RWPE2 (cell line): ENCODE results near the gene SEPHS2.

Experiments
- ATAC-seq: fragments of 200-7000 bp; cut with Tn5 transposase; 3 replicates; pipeline ENCODE4 v1.9.1; 2021; ENCODE audit warnings: low read depth
- DNase-seq: peaks from one replicate; pipeline ENCODE4 v3.0.0-alpha.2; 2020; ENCODE audit warnings: low spot score
- H3K27ac ChIP-seq: fragments of 450-650 bp; 2 replicates; pipeline ENCODE4 v1.5.1; 2017; ENCODE audit warnings: mild to moderate bottlenecking; ENCODE audit not compliant: poor library complexity, severe bottlenecking
- H3K27me3 ChIP-seq: fragments of 250-450 bp; sonication (Bioruptor Pico); 2 replicates; pipeline ENCODE4 v1.5.1; 2021; ENCODE audit warnings: mild to moderate bottlenecking, moderate library complexity; ENCODE audit not compliant: insufficient read depth, poor library complexity, severe bottlenecking
- H3K36me3 ChIP-seq: fragments of 250-450 bp; sonication (Bioruptor Pico); 2 replicates; pipeline ENCODE4 v1.5.1; 2020; ENCODE audit warnings: low read depth, mild to moderate bottlenecking, moderate library complexity
- H3K4me1 ChIP-seq: fragments of 250-450 bp; sonication (Bioruptor Pico); 2 replicates; pipeline ENCODE4 v1.5.1; 2021; ENCODE audit warnings: mild to moderate bottlenecking, moderate library complexity; ENCODE audit not compliant: insufficient read depth, poor library complexity, severe bottlenecking
- H3K4me3 ChIP-seq: fragments of 250-450 bp; sonication (Bioruptor Pico); 2 replicates; pipeline ENCODE4 v1.5.1; 2021; ENCODE audit warnings: mild to moderate bottlenecking, moderate library complexity; ENCODE audit not compliant: severe bottlenecking
- H3K9me3 ChIP-seq: fragments of 250-450 bp; sonication (Bioruptor Pico); 2 replicates; pipeline ENCODE4 v1.5.1; 2021; ENCODE audit warnings: mild to moderate bottlenecking, moderate library complexity; ENCODE audit not compliant: severe bottlenecking
- CTCF ChIP-seq: fragments of 450-650 bp; IDR thresholded peaks from one replicate; pipeline ENCODE4 v1.5.1; 2017; ENCODE audit warnings: mild to moderate bottlenecking, moderate library complexity; ENCODE audit not compliant: poor library complexity, severe bottlenecking

SEPHS2 gene

GRCh38 chr16:30414159-30414558 lies 31.5 kb downstream of the SEPHS2 start:
- Histone ChIP-seq H3K4me3 (no peak overlapping the region), H3K36me3 (peaks cover 21% of the 10 kb centered on the region), H3K4me1 (no peaks in the 10 kb centered on the region)

DNA sequence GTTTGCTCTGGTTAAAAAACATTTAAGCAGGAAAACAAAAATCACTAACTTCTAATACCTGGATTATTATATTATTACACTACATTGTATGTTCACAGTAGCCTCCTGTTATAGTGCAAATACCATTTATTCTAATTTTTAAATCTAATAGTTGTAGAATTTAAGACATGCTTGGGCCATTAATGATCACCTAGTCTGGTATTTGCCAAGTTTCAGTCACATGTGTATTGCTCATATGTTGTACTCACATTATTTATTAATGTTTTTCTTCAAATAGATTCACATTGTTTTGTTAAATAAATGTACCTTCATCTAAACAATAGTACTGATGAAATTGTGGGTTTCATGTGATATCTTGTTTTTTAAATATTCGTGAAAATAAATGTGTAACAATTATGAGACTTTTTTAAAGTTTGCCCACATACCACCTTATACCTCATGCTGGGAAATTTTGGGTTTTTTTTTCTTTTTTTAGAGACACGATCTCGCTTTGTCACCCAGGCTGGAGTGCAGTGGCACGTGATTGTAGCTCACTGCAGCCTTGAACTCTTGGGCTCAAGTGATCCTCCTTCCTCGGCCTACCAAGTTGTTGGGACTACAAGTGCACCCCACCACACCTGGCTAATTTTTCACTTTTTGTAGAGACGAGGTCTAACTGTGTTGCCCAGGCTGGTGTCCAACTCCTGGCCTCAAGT lies 32.4 kb downstream of the SEPHS2 start:
- H3K9me3 ChIP-seq: no peaks in the 10 kb centered on the region

More at GRCh38 chr16:30414159-30414558, 31.5 kb downstream of the SEPHS2 start:
- ATAC-seq: no peak
- Histone ChIP-seq H3K9me3 (no peaks in the 10 kb centered on the region), H3K27me3 (no peaks in the 10 kb centered on the region), H3K27ac (no peak overlapping the region)
- TF ChIP-seq CTCF: no peak
- no peak for DNase-seq

DNA sequence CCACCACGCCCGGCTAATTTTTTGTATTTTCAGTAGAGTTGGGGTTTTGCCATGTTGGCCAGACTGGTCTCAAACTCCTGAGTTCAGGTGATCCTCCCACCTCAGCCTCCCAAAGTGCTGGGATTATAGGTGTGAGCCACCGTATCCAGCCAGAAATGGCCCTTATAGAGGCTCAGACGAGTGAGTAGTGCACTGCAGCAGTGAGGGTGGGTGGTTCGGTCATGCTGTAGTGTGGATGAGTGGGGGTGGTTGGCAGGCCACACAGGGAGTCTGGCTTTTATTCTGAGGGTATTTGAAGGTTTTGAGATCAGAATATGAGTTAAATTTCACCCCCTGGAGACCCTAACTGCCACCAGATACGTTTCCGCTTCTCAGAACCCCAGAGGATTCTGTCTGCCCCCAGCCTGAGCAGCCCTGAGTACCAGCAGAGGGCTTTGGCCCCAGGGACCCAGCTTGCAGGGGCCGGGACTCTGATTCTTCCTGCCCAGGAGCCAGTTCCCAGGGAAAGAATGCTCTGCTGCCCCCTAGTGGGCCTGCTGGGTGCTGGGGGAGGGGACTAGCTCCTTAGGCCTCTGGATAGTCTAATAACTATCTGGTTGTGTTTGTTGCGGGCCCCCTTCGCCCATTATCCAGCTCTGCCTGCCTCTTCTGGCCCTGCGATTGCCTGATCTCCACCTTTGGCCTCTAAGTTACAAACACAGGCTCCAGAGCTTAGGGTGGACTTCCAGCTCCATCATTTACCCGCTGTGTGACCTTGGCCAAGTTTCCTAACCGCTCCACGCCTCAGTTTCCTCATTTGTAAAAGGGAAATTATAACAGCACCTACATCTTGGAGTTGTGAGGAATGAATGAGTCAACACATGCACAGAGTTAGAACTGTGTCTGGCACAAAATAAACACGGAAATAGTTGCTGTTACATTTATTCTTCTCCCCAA lies 36.3 kb downstream of the SEPHS2 start:
- peak overlapping the region; percentile 14 for H3K27ac ChIP-seq
- DNase-seq: peak; percentile 77

More for the DNA sequence above, 32.4 kb downstream of the SEPHS2 start:
- H3K27ac ChIP-seq: no peak overlapping the region
- peaks cover 29% of the 10 kb centered on the region for H3K36me3 ChIP-seq
- H3K27me3 ChIP-seq: no peaks in the 10 kb centered on the region
- H3K4me1 ChIP-seq: no peaks in the 10 kb centered on the region
- H3K4me3 ChIP-seq: no peak overlapping the region
- TF ChIP-seq CTCF: no peak
- DNase-seq (no peak), ATAC-seq (no peak)

DNA sequence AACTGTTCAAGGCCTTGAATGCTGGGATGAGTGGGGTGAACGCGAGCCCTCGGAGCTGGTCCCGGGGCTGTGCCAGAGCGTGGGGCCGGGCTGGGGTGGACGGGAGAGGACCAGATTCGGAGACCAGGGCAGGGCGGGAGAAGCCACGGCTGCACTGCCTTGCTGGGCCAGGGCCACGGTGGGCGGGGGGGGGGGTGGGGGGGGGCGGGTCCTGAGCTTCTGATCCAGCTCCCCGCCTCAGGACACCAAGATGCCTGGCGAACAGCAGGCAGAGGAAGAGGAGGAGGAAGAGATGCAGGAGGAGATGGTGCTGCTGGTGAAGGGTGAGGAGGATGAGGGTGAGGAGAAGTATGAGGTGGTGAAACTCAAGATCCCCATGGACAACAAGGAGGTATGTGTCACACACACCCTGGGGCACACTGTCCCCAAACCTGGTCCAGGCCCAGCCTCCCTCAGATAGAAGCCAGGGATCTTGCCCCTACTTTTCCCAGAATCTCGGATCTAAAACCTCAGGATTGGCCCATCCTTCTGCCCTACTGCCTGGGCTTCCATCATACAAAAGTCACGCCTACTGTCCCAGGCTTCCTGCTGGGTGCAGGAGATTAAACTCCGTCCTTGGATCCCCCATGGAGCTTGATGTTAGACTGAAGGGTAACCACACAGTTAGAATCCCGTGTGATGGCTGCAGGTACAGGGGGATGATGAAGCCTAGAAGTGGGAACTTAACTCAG lies 37.7 kb downstream of the SEPHS2 start:
- peak overlapping the region; percentile 41 for H3K27ac ChIP-seq
- ATAC-seq (peak; percentile 9; the same call in 1 of the 3 replicates), DNase-seq (no peak)
- H3K27me3 ChIP-seq: no peaks in the 10 kb centered on the region
- H3K4me3 ChIP-seq: peak overlapping the region; percentile 62
- H3K4me1 ChIP-seq: no peaks in the 10 kb centered on the region
- no peaks in the 10 kb centered on the region for H3K9me3 ChIP-seq
- no peak for TF ChIP-seq CTCF
- peaks cover 26% of the 10 kb centered on the region for H3K36me3 ChIP-seq

More for the DNA sequence above, 36.3 kb downstream of the SEPHS2 start:
- no peaks in the 10 kb centered on the region for H3K27me3 ChIP-seq
- no peaks in the 10 kb centered on the region for H3K9me3 ChIP-seq
- peak; percentile 72 for ATAC-seq
- no peaks in the 10 kb centered on the region for H3K4me1 ChIP-seq
- peaks cover 31% of the 10 kb centered on the region for H3K36me3 ChIP-seq
- no peak overlapping the region for H3K4me3 ChIP-seq
- peak; percentile 95 for TF ChIP-seq CTCF
